DND-41 (cell line): ENCODE data around the gene ARMH2.
"Not testable (repeated sequence)": the region's sequence is repeated elsewhere in the genome, so short reads cannot be mapped to it uniquely, and the experiment has no call there.

Experiments
- EZH2 ChIP-seq: IDR thresholded peaks from 3 replicates; pipeline ENCODE4 v1.6.1; 2012; ENCODE audit warnings: borderline replicate concordance, low read depth, mild to moderate bottlenecking, moderate library complexity, low read length, inconsistent platforms; ENCODE audit not compliant: severe bottlenecking
- TF ChIP-seq, protein P1 (sequence below): IDR thresholded peaks from 2 replicates; pipeline ENCODE4 v1.5.1; 2012; ENCODE audit warnings: borderline replicate concordance, low read length, moderate library complexity, mild to moderate bottlenecking; ENCODE audit not compliant: poor library complexity, severe bottlenecking; ENCODE audit errors: extremely low read depth

DNA sequence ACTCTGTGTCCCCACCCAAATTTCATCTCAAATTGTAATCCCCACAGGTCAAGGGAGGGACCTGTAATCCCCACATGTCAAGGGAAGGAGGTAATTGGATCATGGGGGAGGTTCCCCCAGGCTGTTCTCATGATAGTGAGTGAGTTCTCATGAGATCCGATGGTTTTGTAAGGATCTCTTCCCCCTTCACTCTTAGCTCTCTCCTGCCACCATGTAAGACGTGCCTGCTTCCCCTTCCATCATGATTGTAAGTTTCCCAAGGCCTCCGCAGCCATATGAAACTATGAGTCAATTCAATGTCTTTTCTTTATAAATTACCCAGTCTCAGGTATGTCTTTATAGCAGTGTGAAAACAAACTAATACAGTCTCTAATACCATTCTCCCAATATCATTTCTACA lies 47.8 kb downstream of the ARMH2 start:
- TF ChIP-seq, protein P1, sequence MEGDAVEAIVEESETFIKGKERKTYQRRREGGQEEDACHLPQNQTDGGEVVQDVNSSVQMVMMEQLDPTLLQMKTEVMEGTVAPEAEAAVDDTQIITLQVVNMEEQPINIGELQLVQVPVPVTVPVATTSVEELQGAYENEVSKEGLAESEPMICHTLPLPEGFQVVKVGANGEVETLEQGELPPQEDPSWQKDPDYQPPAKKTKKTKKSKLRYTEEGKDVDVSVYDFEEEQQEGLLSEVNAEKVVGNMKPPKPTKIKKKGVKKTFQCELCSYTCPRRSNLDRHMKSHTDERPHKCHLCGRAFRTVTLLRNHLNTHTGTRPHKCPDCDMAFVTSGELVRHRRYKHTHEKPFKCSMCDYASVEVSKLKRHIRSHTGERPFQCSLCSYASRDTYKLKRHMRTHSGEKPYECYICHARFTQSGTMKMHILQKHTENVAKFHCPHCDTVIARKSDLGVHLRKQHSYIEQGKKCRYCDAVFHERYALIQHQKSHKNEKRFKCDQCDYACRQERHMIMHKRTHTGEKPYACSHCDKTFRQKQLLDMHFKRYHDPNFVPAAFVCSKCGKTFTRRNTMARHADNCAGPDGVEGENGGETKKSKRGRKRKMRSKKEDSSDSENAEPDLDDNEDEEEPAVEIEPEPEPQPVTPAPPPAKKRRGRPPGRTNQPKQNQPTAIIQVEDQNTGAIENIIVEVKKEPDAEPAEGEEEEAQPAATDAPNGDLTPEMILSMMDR, result not testable (repeated sequence)
- not testable (repeated sequence) for TF ChIP-seq EZH2
